Stimulated activated CD4-positive, alpha-beta T cell treated with anti-CD3 and anti-CD28 coated beads, Interleukin-15, amount 100 ng/mL, for 48 hours (primary cell): ENCODE data around the gene IGFLR1.
A peak's percentile ranks its signal among the peaks of the same experiment; 100 is the strongest.

Experiments
- DNase-seq, 2 donors: peaks; one replicate each; pipeline ENCODE4 v3.0.0-alpha.2; 2020; ENCODE audit warnings: low read depth in 2 of 2

Gene IGFLR1

GRCh38 chr19:35723671-35724070 lies 18.6 kb downstream of the IGFLR1 start:
- DNase-seq: no peak

- DNase-seq: no peak
These were observed 19.4 kb downstream of the IGFLR1 start for GRCh38 chr19:35722897-35723296.

DNA sequence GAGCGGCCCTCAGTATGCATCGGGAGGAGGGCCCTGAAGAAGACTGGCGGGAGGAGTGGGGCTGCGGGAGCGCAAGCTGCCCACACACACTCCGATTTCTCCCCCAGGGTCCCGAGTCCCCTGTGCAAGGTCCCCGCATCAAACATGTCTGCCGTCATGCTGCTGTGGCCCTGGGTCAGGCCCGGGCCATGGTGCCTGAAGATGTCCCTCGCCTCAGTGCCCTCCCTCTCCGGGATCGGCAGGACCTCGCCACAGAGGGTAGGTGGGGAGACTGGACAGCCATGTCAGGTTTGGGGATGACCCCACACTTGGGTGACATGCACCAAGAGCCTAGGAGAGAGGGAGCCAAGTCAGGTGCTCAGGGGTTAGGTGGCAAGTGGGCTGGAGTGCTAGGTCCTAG lies 19.8 kb downstream of the IGFLR1 start:
- no peak for DNase-seq

- DNase-seq: no peak
These were observed 20.9 kb downstream of the IGFLR1 start for GRCh38 chr19:35721374-35721773.

DNA sequence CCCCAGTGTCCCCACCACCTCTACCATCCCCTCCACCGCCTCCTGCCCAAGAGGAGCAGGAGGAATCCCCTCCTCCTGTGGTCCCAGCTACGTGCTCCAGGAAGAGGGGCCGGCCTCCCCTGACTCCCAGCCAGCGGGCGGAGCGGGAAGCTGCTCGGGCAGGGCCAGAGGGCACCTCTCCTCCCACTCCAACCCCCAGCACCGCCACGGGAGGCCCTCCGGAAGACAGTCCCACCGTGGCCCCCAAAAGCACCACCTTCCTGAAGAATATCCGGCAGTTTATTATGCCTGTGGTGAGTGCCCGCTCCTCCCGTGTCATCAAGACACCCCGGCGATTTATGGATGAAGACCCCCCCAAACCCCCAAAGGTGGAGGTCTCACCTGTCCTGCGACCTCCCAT lies 21.6 kb downstream of the IGFLR1 start:
- DNase-seq: no peak

DNA sequence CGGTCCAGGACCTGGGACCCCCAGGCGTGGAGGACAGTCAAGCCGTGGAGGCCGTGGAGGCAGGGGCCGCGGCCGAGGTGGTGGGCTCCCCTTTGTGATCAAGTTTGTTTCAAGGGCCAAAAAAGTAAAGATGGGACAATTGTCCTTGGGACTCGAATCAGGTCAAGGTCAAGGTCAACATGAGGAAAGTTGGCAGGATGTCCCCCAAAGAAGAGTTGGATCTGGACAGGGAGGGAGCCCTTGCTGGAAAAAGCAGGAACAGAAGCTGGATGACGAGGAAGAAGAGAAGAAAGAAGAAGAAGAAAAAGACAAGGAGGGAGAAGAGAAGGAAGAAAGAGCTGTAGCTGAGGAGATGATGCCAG lies 22.1 kb downstream of the IGFLR1 start:
- no peak for DNase-seq

GRCh38 chr19:35719402-35720162 lies 22.7 kb downstream of the IGFLR1 start:
- DNase-seq: no peak

GRCh38 chr19:35718345-35719041 lies 23.8 kb downstream of the IGFLR1 start:
- peak in 1 of 2 donors; percentile 57 for DNase-seq

GRCh38 chr19:35717665-35718344 lies 24.4 kb downstream of the IGFLR1 start, which contains the start of gene KMT2B:
Gene KMT2B, plus strand, starts transcription at chr19:35718003. Its CDS starts 16 bp downstream, at chr19:35718019.
- DNase-seq: no peak

GRCh38 chr19:35716801-35717664 lies 25.2 kb downstream of the IGFLR1 start:
- DNase-seq: peak; percentile 95 to 96

- DNase-seq: no peak
These were observed 26.1 kb downstream of the IGFLR1 start for GRCh38 chr19:35715981-35716800.

DNA sequence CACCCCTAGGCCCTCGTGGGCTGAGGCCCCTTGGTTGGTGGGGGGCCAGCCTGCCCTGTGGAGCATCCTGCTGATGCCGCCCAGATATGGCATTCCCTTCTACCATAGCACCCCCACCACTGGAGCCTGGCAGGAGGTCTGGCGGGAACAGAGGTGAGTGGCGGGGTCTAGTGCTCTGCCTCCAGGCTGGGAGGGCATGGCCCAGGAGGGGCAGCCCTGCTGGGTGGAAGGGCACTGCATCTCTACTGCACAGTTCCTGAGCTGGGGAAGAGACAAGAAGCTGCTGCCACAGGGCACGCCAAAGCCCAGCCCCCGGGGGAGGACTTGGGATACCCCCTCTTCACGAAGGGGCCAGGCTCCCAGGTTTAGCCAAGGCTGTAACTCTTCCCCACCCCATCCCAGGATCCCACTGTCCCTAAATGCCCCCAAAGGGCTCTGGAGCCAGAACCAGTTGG lies 26.9 kb downstream of the IGFLR1 start:
- DNase-seq: no peak

DNA sequence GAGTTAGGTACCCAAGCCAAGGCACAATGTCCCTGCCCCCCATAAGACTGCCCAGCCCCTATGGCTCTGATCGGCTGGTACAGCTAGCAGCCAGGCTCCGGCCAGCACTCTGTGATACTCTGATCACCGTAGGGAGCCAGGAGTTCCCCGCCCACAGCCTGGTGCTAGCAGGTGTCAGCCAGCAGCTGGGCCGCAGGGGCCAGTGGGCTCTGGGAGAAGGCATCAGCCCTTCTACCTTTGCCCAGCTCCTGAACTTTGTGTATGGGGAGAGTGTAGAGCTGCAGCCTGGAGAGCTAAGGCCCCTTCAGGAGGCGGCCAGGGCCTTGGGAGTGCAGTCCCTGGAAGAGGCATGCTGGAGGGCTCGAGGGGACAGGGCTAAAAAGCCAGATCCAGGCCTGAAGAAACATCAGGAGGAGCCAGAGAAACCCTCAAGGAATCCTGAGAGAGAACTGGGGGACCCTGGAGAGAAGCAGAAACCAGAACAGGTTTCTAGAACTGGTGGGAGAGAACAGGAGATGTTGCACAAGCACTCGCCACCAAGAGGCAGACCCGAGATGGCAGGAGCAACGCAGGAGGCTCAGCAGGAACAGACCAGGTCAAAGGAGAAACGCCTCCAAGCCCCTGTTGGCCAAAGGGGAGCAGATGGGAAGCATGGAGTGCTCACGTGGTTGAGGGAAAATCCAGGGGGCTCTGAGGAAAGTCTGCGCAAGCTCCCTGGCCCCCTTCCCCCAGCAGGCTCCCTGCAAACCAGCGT lies 27.5 kb downstream of the IGFLR1 start:
- no peak for DNase-seq

- no peak for DNase-seq
These were observed 28.3 kb downstream of the IGFLR1 start for GRCh38 chr19:35713904-35714495.

- no peak for DNase-seq
These were observed 28.8 kb downstream of the IGFLR1 start for GRCh38 chr19:35713506-35713850.

DNA sequence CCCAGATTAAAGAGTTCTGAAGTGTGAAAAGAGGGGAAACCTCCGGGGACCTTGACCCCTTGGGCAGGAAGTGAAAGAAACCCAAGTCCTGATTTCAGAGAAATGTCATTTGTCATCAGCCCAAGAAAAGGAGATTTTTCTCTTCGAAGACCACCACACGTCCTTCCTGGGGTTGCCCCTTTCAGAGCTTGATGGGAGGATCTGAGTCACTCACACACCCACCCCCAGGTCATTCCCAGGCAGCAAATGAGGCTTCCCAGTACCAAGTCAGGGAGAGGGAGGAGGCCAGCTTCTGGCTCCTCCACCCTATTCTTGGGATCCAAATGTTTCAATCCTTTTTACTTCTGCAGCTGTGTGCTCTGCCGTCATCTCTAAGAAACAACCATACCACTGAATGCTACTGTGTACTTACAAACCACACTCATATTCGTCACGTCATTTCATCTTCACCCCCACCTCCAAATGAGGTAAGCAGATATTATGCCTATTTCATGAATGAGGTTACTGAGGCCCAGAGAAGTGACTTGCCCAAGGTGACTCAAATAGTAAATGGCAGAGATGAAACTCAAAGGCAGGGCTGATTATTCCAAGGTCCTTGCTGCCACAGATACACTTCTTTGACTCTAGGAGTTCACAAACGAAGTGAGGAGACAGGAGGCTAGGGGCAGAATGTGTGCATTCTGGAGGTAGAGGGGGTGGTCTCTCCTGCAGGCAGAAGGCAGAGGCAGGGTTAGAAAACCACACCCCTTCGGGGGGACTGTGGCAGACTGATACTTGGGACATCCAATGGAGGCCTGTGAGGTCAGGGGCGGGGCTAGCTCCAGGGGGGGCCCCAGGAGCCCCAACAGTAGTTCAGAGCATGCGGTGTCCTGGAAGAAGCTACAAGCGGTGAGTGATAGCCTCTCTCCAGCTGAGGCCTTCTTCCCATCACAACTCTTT lies 29.4 kb downstream of the IGFLR1 start:
- peak; percentile 80 to 82 for DNase-seq

DNA sequence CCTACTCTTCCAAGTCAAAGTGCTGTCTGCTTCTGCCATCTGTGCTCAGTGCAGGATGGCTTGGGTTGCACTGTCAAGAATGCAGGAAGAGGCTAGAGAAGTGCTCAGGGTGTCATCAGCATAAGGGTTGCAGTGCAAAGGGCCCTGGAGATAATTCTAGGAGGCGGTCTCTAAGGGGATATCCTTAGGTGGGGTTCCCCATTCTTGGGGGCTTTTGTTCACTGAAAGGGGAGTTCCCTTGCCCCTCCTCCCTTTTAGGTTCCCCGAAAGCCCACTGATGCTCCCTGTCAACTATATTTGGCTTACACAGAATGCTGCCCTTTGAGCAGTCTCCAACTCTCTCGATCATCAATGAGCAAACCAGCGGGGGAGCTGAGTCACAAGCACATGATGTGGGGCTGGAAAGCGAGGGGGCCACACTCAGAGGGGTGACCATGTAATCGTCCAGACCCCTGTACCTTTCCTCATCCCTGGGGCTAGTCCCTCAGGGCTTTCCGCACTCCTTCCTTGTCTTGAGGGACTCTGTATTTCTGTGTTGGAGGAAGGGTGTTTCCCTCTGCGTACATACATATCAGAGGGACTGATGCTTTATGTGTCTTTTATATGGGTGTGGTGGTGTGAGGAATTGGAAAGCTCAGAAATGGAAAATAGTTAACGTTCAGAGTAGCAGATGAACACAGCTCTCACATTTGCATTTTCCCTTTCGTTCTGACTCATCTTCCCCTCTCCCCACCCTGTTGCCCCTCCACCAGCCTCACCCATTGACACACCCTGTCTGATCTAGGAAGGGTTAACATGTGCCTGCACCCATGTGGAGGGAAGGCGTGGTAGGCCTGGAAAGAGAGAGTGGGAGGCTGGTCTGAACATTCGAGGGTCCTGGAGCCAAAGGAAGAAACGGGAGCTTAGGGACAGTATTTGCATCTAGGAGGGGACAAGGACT lies 31.2 kb downstream of the IGFLR1 start:
- DNase-seq: peak; percentile 65 to 69
